Measurements from ENCODE around the gene HIVEP3. TPM values are rescaled to one million over a fixed set of nuclear protein-coding genes. Genes with fewer than 3 reads are reported as not detected.

The HIVEP3 gene
- total RNA-seq, 1 experiment from 2014 or later = 2.8 TPM

DNA sequence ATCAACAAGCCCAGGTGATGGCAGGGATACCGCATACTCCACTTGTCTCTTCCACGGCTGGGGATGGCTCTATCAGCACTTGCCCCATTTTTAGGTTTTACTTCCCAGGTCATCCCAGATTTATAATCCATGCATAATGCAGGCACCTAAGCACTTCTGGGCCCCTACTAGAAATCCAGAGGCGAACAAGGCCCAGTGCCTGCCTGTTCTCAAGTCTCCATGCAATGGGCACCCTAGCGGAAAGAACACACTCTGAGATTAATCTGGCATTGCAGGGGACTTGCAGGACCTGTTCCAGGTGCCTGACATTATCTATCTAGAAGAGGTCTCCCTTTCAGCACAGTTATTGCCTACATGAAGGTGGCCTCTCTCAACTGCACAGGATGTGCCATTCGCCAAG lies 39.8 kb downstream of the HIVEP3 start:
- Histone ChIP-seq H3K27me3 (no peaks in the 10 kb centered on the region), H3K27ac (no peak overlapping the region), H3K9me3 (replicated peaks) (no peaks in the 10 kb centered on the region), H3K36me3 (no peaks in the 10 kb centered on the region), H3K4me1 (peaks cover 32% of the 10 kb centered on the region), H3K4me3 (no peak overlapping the region)
- DNase-seq = no peak

DNA sequence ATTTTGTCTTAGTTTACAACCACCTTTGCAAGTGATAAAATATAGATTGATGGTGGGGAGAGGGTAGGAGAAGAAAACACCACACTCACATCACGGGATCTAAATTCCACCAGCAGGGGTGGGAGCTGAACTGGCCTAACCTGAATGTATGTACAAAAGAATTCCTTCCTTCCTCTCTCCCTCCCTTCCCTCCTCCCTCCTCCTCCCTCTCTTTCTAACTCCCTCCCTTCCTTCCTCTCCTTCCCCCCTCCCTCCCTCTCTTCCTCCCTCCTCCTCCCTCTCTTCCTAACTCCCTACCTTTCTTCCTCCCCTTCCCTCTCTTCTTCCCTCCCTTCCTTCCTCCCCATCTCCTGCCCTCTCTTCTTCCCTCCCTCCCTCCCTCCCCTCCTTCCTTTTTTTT lies 40.2 kb downstream of the HIVEP3 start:
- Histone ChIP-seq H3K9me3 (replicated peaks) (no peaks in the 10 kb centered on the region), H3K4me1 (peaks cover 32% of the 10 kb centered on the region), H3K36me3 (no peaks in the 10 kb centered on the region), H3K4me3 (no peak overlapping the region), H3K27ac (no peak overlapping the region), H3K27me3 (no peaks in the 10 kb centered on the region)
- no peak for DNase-seq

DNA sequence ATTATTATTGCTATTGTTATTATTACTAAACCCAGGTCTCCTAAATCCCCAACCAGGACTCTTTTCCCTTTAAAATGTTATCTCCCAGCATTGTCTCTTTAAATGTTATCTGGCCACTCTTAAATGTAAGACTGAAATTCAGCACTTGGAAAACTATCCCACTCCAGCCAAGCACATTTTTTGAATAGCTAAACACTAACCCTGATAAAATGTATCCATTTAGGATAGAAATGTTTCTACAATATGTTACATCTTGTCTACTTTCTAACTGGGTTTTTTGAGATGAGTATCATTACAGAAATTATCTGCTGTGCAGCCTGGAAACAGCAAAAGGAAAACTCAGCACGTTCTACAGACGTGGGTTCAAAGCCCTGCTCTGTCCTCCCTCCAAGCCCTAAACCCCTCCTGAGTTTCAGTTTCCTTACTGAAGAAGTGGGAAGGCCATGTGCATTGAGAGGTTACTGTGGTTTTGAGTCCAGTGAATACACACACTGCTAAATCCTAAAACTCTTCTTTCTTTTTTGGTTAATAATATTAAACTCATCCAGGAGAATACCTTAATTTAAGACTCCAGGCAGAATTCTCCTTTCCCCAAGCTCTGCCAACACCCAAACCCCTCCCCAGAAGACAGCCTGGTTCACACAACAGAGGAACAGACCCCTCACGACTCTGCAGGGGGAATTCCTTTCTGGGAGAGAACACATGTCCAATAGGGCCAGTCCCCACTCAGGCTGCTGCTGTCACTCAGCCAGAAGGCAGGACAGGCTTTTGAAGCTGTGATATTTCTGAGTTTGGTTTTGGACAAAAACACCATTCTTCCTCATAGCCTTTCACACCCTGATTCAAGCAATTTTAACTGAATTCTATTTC lies 41.9 kb downstream of the HIVEP3 start:
- no peaks in the 10 kb centered on the region for H3K36me3 ChIP-seq
- H3K9me3 ChIP-seq (replicated peaks) = no peaks in the 10 kb centered on the region
- peaks cover 26% of the 10 kb centered on the region for H3K4me1 ChIP-seq
- no peaks in the 10 kb centered on the region for H3K27me3 ChIP-seq
- peak; percentile 80 to 86 for DNase-seq
- no peak overlapping the region for H3K4me3 ChIP-seq
- peak overlapping the region; percentile 54 for H3K27ac ChIP-seq

DNA sequence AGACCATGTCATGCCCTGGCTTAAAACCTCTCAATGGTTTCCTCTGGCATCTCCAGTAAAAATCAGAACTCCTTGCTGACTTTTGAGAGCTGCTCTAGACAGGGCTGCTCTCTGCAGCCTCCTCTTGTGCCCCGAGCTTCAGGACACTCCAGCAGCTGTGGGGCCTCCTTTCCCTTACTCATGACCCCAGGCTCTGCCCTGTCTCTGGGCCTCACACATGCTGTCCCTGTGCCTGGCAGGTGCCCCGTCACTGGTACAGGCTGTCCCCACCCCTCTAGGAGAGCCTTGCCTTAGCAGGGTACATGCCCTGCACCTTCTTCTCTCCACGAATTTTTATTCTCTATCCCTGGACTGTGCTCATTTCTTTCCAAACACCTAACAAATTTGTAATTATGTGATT lies 43.2 kb downstream of the HIVEP3 start:
- Histone ChIP-seq H3K27me3 (no peaks in the 10 kb centered on the region), H3K36me3 (no peaks in the 10 kb centered on the region), H3K4me1 (peaks cover 14% of the 10 kb centered on the region), H3K27ac (no peak overlapping the region), H3K4me3 (no peak overlapping the region), H3K9me3 (replicated peaks) (no peaks in the 10 kb centered on the region)
- DNase-seq = no peak

DNA sequence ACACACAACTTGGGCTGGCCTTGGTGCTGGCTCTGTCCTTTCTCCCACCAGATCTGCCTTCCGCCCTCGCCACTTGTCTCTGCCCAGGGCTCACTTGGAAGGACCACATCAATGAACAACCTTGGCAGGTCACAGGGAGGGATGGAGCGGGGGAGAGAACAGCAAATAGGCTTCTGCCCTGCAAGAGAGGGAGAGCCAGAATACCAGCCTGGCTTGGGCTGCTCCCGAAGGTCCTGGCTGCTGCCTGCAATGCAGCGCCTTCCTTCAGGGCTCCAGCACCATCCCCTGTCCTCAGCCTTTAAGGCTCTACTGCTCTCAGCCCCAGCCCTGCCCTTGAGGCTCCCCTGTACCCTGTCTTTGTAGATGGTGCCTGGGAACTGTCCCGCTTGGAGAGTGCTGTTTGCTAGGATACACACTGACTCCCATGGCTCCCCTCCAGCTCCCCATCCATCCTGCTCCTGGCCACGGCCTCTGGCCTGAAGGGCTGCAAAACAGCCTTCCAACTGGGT lies 43.8 kb downstream of the HIVEP3 start:
- no peak for DNase-seq
- H3K27ac ChIP-seq = no peak overlapping the region
- H3K4me3 ChIP-seq = no peak overlapping the region
- H3K4me1 ChIP-seq = peaks cover 14% of the 10 kb centered on the region
- no peaks in the 10 kb centered on the region for H3K27me3 ChIP-seq
- H3K9me3 ChIP-seq (replicated peaks) = no peaks in the 10 kb centered on the region
- no peaks in the 10 kb centered on the region for H3K36me3 ChIP-seq

DNA sequence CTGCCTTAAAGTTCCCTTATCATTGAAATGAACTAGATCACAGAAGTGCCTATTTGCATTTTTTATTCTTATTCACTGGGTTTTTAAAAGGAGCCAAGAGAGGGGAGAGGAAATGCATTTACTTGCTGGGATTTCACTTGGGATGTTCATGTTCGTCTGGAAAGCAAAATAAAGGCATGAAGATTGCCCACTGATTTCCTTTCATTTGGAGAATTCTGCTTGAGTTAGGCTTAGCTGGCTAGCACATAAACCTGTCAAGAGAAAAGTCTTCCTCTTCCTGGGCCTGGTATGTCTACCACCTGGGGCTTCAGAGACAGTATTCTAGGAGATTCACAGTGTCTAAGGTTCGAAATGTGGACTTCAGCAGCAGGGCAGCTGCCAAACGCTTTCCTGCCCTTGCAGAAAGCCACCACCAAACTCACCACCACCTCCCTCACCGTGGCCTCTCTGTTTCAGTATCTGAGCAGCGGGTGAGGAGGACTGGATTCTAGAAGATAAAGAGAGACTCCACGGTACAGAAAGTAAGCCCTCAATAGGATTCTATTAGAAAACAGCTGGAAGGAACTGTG lies 44.5 kb downstream of the HIVEP3 start:
- DNase-seq = no peak
- Histone ChIP-seq H3K4me3 (no peak overlapping the region), H3K9me3 (replicated peaks) (no peaks in the 10 kb centered on the region), H3K27ac (no peak overlapping the region), H3K27me3 (no peaks in the 10 kb centered on the region), H3K36me3 (no peaks in the 10 kb centered on the region), H3K4me1 (peaks cover 14% of the 10 kb centered on the region)

DNA sequence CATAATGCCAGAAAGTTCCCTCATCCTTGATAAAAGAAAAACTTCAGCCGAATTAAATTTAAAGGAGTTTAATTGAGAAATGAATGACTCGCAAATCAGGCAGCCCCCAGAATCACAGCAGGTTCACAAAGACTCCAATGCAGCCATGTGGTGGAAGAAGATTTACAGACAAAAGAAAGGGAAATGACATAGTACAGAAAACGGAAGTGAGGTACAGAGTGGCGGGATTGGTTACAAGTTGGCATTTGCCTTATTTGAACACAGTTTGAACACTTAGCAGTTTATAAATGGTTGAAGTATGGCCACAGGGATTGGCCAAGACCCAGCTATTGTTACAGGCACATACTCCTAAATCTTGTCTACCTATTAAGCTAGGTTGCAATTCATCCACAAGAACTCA lies 46.6 kb downstream of the HIVEP3 start:
- Histone ChIP-seq H3K27ac (no peak overlapping the region), H3K27me3 (no peaks in the 10 kb centered on the region; the same call in 1 of the 2 replicates), H3K4me3 (no peak overlapping the region), H3K9me3 (replicated peaks) (no peaks in the 10 kb centered on the region), H3K36me3 (no peaks in the 10 kb centered on the region), H3K4me1 (peaks cover 6% of the 10 kb centered on the region)
- DNase-seq = no peak

DNA sequence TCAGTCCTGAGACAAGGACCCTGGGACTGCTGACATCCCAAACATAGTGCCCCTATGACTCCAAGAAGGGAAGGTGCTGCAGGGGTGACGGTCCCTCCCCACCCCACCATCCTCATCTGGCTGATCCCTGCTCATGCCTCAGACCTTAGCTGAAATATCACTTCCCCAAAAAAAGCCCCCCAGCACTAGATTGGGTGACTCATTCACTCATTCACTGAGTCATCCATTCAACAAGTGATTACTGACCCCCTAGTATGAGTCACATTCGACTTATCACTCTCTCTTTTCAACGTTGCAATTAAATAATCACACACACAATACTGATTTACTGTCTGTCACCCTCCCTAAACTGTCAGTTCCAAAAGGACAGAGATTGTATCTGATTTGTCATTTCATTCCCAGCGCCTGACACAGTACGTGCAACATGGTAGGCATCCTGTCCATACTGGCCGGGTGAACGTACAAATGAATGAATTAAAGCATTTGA lies 48.6 kb downstream of the HIVEP3 start:
- no peaks in the 10 kb centered on the region for H3K9me3 ChIP-seq (replicated peaks)
- no peak for DNase-seq
- H3K4me1 ChIP-seq = peaks cover 2% of the 10 kb centered on the region
- peaks cover 5% of the 10 kb centered on the region; the same call in 1 of the 2 replicates for H3K27me3 ChIP-seq
- H3K36me3 ChIP-seq = no peaks in the 10 kb centered on the region
- no peak overlapping the region for H3K27ac ChIP-seq
- no peak overlapping the region for H3K4me3 ChIP-seq

DNA sequence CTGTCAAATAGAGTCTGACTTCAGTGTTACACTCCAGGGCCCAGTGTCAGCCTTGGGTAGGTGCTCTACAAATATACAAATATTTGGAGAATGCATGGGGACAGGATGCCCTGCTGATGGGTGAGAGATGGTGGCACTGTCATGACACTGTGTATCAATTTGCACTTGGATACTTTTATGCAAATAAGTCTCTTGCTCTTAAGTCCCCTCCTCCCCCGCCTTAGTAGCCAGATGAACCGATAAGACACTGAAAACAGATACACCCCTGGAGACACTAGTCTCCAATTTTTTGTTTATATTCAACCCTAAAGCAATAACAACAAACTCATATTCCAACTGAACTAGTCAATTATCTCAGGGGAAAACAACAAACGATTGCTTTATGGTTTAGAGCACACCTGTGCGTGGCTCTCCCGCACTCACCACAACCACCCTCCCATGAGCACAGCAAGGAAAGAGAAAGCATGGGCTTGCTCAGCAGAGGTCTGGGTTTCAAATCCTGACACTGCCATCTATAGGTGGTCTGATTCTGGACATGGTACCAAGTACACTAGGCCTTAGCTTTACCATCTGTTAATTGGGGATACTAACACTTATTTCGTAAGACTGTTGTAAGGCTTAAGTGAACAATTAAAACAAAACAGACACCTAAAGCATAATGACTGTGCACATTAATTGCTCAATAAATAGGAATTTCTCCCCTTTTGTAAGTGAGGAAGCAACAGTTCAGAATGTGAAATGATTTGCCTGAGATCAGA lies 50.3 kb downstream of the HIVEP3 start:
- Histone ChIP-seq H3K27me3 (peaks cover 5% of the 10 kb centered on the region; the same call in 1 of the 2 replicates), H3K9me3 (replicated peaks) (no peaks in the 10 kb centered on the region), H3K27ac (no peak overlapping the region), H3K4me3 (no peak overlapping the region), H3K4me1 (peaks cover 6% of the 10 kb centered on the region), H3K36me3 (no peaks in the 10 kb centered on the region)
- no peak for DNase-seq

DNA sequence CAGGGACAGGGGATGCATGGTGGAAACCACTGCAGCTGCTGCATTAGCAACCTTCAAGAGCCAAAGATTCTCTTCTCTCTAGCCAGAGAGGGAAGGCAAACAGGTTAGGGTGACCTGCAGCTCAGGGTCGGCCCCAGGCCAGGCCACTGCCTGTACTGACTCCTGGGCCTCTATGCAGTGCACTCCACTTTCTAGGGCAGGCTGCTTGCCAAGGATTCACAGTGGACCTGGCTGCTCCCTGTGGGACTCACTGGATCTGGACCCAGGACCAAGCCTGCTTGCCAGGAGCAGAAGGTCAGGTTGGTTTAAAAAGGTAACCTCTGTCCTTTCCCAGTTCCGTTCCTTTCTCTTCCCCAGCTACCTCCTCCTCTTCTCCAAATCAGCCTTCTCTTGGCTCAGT lies 52.4 kb downstream of the HIVEP3 start:
- no peaks in the 10 kb centered on the region for H3K36me3 ChIP-seq
- peaks cover 5% of the 10 kb centered on the region; the same call in 1 of the 2 replicates for H3K27me3 ChIP-seq
- H3K4me3 ChIP-seq = no peak overlapping the region
- no peak overlapping the region for H3K27ac ChIP-seq
- no peak for DNase-seq
- H3K4me1 ChIP-seq = peaks cover 22% of the 10 kb centered on the region
- H3K9me3 ChIP-seq (replicated peaks) = no peaks in the 10 kb centered on the region

DNA sequence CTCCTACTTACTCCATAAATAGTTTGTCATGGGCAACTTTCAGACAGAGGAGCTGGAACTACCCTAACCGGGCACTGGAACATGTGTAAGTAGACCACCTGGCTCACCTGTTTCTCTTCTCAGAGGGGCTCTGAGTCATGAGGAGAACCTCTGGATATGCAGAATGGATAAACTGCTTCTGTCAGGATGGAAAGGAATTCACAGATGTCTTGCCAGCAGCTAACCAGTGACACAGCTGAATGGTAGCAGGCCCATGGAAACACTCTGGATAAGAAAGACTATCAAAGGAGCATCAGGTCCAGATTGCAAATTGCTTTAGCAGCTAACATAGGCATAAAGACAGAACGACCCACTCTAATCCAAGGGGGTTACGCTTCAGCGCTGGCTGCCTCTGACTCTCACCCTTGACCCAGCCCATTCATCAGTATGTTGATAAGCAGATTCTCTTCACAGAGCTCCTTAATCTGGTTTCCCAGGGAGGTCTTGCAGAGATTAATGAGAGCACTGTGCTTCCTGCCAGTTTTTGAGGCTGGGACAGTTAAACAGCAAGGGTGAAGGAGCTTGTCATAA lies 54.2 kb downstream of the HIVEP3 start:
- Histone ChIP-seq H3K9me3 (replicated peaks) (no peaks in the 10 kb centered on the region), H3K27ac (no peak overlapping the region), H3K27me3 (peaks cover 5% of the 10 kb centered on the region; the same call in 1 of the 2 replicates), H3K4me1 (peaks cover 22% of the 10 kb centered on the region), H3K36me3 (no peaks in the 10 kb centered on the region), H3K4me3 (no peak overlapping the region)
- DNase-seq = no peak

DNA sequence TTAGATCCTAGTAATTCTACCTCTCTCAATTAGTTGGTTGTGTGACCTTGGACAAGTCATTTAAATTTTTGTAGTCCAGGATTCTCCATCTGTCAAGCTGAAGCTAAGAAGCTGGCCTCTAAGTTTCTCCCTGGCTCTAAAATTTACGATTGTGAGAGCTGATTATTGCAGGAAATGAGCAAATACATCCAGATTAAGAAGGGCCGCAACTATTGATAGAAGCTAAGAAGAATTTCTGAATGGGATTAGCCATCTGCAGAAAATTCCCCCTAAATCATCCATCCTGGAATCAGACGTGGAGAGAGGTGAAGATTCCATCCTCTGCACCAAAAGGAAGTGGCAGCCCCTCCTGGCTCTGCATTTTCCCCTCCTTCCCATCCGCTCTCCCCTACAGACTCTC lies 55.0 kb downstream of the HIVEP3 start:
- Histone ChIP-seq H3K36me3 (no peaks in the 10 kb centered on the region), H3K4me3 (no peak overlapping the region), H3K27ac (peak overlapping the region; percentile 35; the same call in 1 of the 2 replicates), H3K4me1 (peaks cover 22% of the 10 kb centered on the region), H3K9me3 (replicated peaks) (no peaks in the 10 kb centered on the region), H3K27me3 (peaks cover 5% of the 10 kb centered on the region; the same call in 1 of the 2 replicates)
- DNase-seq = no peak

DNA sequence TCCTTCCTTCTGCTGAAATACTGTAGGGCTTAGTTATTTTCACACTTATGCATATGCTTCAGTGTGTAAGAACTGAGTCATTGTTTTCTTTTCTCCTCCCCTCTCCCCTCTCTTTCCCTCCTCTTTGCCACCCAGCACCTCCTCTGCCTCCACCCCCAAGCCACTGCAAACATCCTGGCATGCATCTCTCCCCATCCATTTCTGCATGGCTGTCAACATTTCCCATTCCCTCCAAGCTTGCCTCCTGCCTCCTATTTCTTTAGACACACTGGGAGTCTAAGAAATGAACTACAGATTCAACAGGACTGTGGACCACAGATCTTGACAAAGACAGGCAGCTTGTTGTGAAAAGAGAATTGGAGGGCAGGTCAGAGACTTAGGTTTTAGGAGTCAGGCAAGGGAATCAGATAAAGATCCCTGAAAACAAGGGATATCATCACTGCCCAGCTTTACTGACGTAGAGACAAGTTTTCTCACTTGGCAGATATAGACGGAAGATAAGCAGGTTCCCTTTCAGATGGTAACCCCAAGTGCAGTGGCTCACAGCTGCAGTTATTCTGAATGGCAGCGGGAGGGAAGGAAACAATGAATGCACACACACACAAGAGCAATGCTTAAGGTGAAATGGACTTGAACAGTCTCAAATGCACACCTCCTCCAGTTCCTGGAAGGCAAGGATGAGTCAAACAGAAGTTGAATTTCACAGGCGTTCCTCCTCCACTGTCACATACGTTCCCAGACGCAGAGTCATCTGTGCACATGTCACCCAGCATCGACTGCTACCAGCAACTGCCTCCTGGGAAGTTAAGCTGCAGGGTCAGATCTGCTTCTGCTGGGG lies 56.1 kb downstream of the HIVEP3 start:
- H3K27ac ChIP-seq = peak overlapping the region; percentile 35
- no peak overlapping the region for H3K4me3 ChIP-seq
- peaks cover 5% of the 10 kb centered on the region; the same call in 1 of the 2 replicates for H3K27me3 ChIP-seq
- no peak for DNase-seq
- peaks cover 22% of the 10 kb centered on the region for H3K4me1 ChIP-seq
- no peaks in the 10 kb centered on the region for H3K36me3 ChIP-seq
- H3K9me3 ChIP-seq (replicated peaks) = 0 out of 2 replicates have a peak, but pooled peaks cover 2% of the 10 kb centered on the region

All from SJCRH30 (cell line).